Stimulated activated CD8-positive, alpha-beta memory T cell treated with anti-CD3 and anti-CD28 coated beads, Interleukin-7, amount 100 ng/mL, for 48 hours (primary cell): ENCODE data around the gene MOB1B.
A peak's percentile ranks its signal among the peaks of the same experiment; 100 is the strongest.
"Not testable (repeated sequence)": the region's sequence is repeated elsewhere in the genome, so short reads cannot be mapped to it uniquely, and the experiment has no call there.

ENCODE experiments used
- DNase-seq, 2 donors: peaks; one replicate each; pipeline ENCODE4 v3.0.0-alpha.2; 2020; ENCODE audit warnings: low read depth in 1 of 2; ENCODE audit errors: extremely low read depth in 1 of 2

The MOB1B gene

GRCh38 chr4:70948665-70949260, 46.6 kb downstream of the MOB1B start:
- DNase-seq, result no peak

DNA sequence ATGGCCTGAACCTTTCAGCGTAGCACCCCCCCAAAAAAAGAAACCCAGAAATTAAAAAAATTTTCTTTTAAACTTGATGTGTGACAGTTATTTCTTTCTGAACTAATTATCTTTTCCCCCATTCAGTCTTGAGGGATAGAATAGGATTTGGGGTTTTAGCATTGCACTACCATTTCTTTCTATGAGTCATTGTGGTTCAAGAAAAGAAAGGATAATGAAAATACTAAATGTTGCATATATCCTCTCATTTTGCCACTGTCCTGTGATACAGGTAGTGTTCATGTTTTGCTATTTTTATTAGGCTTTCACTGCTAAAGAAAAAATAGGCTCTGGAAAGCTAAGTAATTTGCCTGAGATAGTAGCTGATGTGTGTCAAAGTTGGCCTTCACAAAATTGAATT, 51.9 kb downstream of the MOB1B start:
- DNase-seq, result no peak

- no peak for DNase-seq
Measured at GRCh38 chr4:70956549-70957210, 54.5 kb downstream of the MOB1B start.

- no peak for DNase-seq
Measured at GRCh38 chr4:70958681-70959080, 56.5 kb downstream of the MOB1B start.

- no peak for DNase-seq
Measured at GRCh38 chr4:70969076-70969475, 66.9 kb downstream of the MOB1B start.

- DNase-seq, result no peak
Measured at GRCh38 chr4:70976252-70976651, 74.1 kb downstream of the MOB1B start.

DNA sequence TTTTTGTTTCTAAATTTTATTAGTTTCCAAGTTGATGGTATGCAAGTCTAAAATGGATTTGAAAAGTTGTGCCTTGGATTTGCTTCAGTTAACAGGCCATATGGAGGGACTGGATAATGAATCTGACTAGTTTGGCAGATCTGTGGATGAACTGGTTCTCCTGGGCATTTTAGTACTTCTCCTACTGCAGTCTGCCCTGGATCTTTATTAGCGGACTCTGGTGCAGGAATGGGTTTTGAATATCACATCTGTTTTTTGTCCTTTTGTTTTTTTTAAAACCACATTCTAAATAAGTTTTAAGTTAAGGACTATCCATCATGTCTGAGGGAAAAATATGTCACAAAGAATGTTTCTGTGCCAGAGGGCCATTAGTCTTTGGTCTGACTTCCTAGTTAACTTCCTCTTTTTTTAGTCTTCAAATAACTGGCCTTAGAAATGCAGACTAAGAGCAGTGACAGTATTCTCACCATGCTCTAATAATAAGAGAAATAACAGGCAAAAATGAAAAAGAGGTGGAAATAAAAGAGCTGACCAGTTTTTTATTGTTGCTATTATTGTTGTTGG, 77.4 kb downstream of the MOB1B start:
- no peak for DNase-seq

DNA sequence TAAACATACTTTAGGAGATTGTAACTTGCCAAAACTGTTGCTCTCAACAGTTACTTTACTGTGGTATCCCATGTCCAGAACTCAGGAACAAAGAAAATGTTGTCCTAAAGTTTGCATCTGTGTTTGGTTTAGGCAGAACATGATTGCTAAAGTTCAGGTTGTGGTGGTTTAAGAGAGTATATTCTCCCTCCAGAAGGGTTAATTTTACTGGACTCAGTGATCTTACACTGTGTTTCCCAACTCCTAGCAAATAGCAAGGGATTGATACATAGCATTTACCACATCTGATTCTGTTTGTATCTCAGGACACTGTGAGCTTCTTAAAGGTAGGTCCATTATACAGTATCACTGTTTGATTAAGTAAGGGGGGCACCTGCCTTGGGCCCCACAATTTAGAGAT, 78.0 kb downstream of the MOB1B start:
- no peak for DNase-seq

DNA sequence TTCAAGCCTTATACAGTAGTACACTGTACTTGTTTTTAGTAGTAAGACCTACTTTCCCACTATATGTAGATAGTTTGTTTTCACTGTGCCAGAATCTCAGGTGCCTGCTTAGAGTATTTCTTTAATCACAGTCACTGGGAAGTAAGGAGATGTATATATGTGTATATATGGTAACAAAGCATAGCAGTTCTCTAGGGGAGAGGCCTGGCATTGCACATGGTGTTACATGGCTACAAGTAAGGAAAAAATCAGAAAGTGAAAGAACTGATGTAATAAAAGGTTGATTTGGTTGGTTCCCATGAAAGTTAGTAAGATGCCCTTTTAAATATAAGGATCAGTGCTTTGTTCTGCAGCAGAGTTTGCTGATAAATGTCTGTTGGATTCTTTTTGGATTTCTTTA, 81.9 kb downstream of the MOB1B start:
- DNase-seq, result no peak

DNA sequence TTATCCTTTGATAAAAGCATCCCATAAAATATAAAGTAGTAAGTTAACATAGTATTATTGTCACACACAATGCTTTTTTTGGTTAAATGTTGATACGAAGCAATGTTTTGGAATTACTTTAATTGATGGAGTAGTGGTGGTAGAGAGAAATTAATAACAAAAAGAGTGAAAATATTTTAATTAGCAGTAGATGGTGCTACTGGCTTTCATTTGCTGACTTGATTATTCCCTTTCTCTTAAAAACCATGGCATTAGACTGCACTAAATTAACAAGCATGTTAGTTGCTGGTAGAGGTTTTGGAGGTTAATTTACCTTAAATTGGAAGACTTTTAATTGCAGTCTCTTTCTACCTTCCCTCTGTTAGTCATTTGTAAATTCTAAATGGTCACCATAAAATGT, 82.4 kb downstream of the MOB1B start:
- DNase-seq, result no peak

DNA sequence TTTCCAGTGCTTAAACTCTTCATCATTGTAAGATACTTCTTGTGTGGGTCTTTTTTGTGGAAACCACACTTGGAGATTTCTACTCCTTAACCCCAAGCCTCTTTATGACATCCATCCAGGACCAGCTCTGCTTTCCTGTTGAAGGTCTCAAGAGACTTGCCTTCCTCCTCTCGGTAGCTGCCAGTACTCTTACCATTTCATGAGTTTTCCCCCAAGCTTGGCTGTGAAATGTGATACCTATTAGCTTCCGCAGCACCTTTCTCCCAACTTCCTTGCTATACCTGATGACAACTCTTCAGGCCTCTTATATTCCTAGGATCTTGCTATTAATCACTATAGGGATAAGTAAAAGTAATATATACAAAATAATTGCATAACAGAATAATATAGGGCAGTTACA, 89.4 kb downstream of the MOB1B start:
- DNase-seq, result no peak

GRCh38 chr4:70992391-70992881, 90.3 kb downstream of the MOB1B start:
- no peak for DNase-seq

- peak; percentile 76 to 84 for DNase-seq
Measured at GRCh38 chr4:70993181-70994068, 91.3 kb downstream of the MOB1B start, which contains the start of gene DCK. TSS of gene DCK (plus strand) at chr4:70993649. CDS start at chr4:70993836, 187 bp downstream.

DNA sequence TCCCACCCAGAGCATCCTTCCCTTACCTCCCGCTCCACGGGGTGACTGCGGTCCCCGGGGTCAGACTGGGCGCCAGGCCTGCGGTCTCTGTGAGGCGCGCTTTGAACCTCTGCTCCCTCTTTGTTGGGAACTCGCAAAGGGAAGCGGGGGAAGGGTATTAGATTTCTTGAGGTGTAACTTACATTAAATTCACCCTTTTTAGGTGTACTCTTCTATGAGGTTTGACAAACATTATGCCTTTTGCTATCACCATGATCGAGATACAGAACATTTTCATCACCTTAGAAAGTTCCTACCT, 91.8 kb downstream of the MOB1B start:
- DNase-seq, result no peak

GRCh38 chr4:70994387-70995099, 92.4 kb downstream of the MOB1B start:
- no peak for DNase-seq

- DNase-seq, result no peak
Measured at GRCh38 chr4:70996018-70996360, 93.8 kb downstream of the MOB1B start.

DNA sequence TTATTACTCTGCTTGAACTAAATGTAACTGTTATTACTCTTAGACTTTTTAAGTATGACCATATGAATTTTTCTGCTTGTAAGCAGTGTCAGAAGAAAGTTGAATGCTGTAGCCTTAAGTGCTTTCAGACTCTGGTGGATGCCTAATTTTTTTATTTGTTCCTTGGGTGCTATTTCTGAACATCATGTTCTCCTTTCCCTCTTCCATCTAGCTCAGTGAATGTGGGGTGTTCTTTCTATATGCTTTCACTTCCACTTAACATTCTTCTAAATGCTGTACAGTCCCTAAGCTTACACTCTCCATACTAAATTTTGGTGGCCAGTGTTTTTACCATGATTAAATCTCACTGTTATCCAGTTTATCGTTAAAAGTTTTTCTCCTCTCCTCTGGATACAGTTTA, 94.9 kb downstream of the MOB1B start:
- no peak for DNase-seq

DNA sequence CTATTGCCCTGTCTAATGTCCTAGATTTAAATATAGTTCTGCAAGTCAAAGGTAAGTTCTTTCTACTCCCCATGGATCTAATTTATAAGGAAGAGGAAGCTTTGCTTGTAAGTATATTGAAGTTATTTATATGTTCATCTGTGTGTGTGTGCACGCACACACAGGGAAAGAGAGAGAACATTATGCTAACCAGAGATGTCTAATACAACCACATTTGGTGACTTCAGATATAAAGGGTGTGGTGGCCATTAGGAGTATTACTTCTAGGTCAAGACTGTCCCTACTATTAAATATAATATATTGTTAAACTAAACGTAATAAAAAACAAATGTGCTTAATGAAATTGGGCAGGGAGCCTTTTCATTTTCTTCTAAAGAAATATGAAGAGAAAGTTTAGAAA, 95.4 kb downstream of the MOB1B start:
- DNase-seq, result no peak

- not testable (repeated sequence) for DNase-seq
Measured at GRCh38 chr4:70999639-71000038, 97.5 kb downstream of the MOB1B start.

GRCh38 chr4:71001363-71001762, 99.2 kb downstream of the MOB1B start:
- not testable (repeated sequence) for DNase-seq

DNA sequence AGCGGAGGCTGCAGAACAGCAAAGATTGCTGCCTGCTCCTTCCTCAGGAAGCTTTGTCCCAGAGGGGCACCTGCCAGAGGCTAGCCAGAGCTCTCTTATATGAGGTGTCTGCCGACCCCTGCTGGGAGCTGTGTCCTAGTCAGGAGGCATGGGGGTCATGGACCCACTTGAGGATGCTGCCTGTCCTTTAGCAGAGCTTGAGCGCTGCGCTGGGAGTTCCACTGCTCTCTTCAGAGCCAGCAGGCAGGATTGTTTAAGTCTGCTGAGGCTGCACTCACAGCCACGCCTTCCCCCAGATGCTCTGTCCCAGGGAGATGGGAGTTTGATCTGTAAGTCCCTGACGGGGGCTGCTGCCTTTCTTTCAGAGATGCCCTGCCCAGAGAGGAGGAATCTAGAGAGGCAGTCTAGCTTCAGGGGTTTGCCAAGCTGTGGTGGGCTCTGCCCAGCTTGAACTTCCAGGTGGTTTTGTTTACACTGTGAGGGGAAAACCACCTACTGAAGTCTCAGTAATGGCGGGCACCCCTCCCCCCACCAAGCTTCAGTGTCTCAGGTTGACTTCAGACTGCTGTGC, 102.2 kb downstream of the MOB1B start:
- peak in 1 of 2 donors; percentile 39 for DNase-seq
